NCI-H1436 (cell line): Measurements from ENCODE around the gene AKR1B1.
A peak's percentile ranks its signal among the peaks of the same experiment; 100 is the strongest.

Experiments used
- DNase-seq: peaks from one replicate; lab custom pipeline; 2025; lab: John Stamatoyannopoulos, UW

AKR1B1 gene

GRCh38 chr7:134469622-134470021, 10.7 kb upstream of the AKR1B1 start:
- no peak for DNase-seq

- DNase-seq: no peak
Measured at GRCh38 chr7:134468475-134468874, 9.6 kb upstream of the AKR1B1 start.

- DNase-seq: no peak
Measured at GRCh38 chr7:134468054-134468453, 9.2 kb upstream of the AKR1B1 start.

GRCh38 chr7:134465491-134465890, 6.6 kb upstream of the AKR1B1 start:
- no peak for DNase-seq

GRCh38 chr7:134464496-134464895, 5.6 kb upstream of the AKR1B1 start:
- no peak for DNase-seq

GRCh38 chr7:134463751-134464150, 4.9 kb upstream of the AKR1B1 start:
- DNase-seq: no peak

GRCh38 chr7:134462337-134462925, 3.5 kb upstream of the AKR1B1 start:
- no peak for DNase-seq

GRCh38 chr7:134461916-134462315, 3.0 kb upstream of the AKR1B1 start:
- DNase-seq: no peak

GRCh38 chr7:134459981-134460380, 1.1 kb upstream of the AKR1B1 start:
- no peak for DNase-seq

- DNase-seq: peak; percentile 21
Measured at GRCh38 chr7:134458341-134458805, 527 bp downstream of the AKR1B1 start.

- DNase-seq: no peak
Measured at GRCh38 chr7:134457210-134457609, 1.7 kb downstream of the AKR1B1 start.

- DNase-seq: no peak
Measured at GRCh38 chr7:134454277-134454676, 4.6 kb downstream of the AKR1B1 start.

GRCh38 chr7:134453518-134453917, 5.4 kb downstream of the AKR1B1 start:
- DNase-seq: no peak

GRCh38 chr7:134452991-134453473, 5.9 kb downstream of the AKR1B1 start:
- DNase-seq: no peak

GRCh38 chr7:134452419-134452838, 6.5 kb downstream of the AKR1B1 start:
- DNase-seq: no peak

- no peak for DNase-seq
Measured at GRCh38 chr7:134451656-134452055, 7.2 kb downstream of the AKR1B1 start.

GRCh38 chr7:134450294-134451000, 8.5 kb downstream of the AKR1B1 start:
- DNase-seq: no peak

- no peak for DNase-seq
Measured at GRCh38 chr7:134449680-134450079, 9.2 kb downstream of the AKR1B1 start.

GRCh38 chr7:134448356-134449229, 10.3 kb downstream of the AKR1B1 start:
- DNase-seq: no peak

- DNase-seq: no peak
Measured at GRCh38 chr7:134447383-134447782, 11.5 kb downstream of the AKR1B1 start.

- no peak for DNase-seq
Measured at GRCh38 chr7:134446923-134447322, 12.0 kb downstream of the AKR1B1 start.

GRCh38 chr7:134446446-134446845, 12.5 kb downstream of the AKR1B1 start:
- no peak for DNase-seq

GRCh38 chr7:134444961-134445315, 14.0 kb downstream of the AKR1B1 start:
- DNase-seq: no peak
